Endodermal cell (in vitro differentiated cells): Measurements from ENCODE around the gene SDK1. TPM values are rescaled to one million over a fixed set of nuclear protein-coding genes. Genes with fewer than 3 reads are reported as not detected.

Source experiments
- DNase-seq: peaks from one replicate; pipeline ENCODE4 v3.0.0-alpha.2; 2017
- H3K27ac ChIP-seq: 2 replicates; pipeline ENCODE4 v1.5.1; 2013; ENCODE audit warnings: mild to moderate bottlenecking, low read depth, low read length, moderate library complexity
- H3K27me3 ChIP-seq: 2 replicates; pipeline ENCODE4 v1.6.1; 2013; ENCODE audit warnings: mild to moderate bottlenecking, low read length, moderate library complexity; ENCODE audit not compliant: insufficient read depth, control insufficient read depth, poor library complexity, severe bottlenecking
- H3K36me3 ChIP-seq: 2 replicates; pipeline ENCODE4 v1.7.0; 2013; ENCODE audit warnings: mild to moderate bottlenecking, low read length, moderate library complexity; ENCODE audit not compliant: control insufficient read depth, insufficient read depth
- H3K4me1 ChIP-seq: one replicate; pipeline ENCODE4 v1.7.0; 2013; ENCODE audit warnings: low read length; ENCODE audit not compliant: control insufficient read depth, insufficient read depth
- H3K4me3 ChIP-seq: 2 replicates; pipeline ENCODE4 v1.5.1; 2013; ENCODE audit warnings: mild to moderate bottlenecking, low read length, moderate library complexity
- H3K9ac ChIP-seq: 2 replicates; pipeline ENCODE4 v1.6.1; 2013; ENCODE audit warnings: mild to moderate bottlenecking, low read length, moderate library complexity; ENCODE audit not compliant: poor library complexity, severe bottlenecking; ENCODE audit errors: extremely low read depth
- H3K9me3 ChIP-seq: 2 replicates; pipeline ENCODE4 v1.6.1; 2013; ENCODE audit warnings: mild to moderate bottlenecking, low read length, moderate library complexity; ENCODE audit not compliant: control insufficient read depth
- H3K27ac Mint-ChIP-seq: 2 replicates; pipeline ENCODE4 v1.8.0; 2020; ENCODE audit warnings: mixed read lengths
- H3K27me3 Mint-ChIP-seq: 2 replicates; pipeline ENCODE4 v1.8.0; 2021; ENCODE audit warnings: mild to moderate bottlenecking, mixed read lengths; ENCODE audit not compliant: insufficient read depth
- H3K36me3 Mint-ChIP-seq: 2 replicates; pipeline ENCODE4 v1.8.0; 2020; ENCODE audit warnings: low read depth, mixed read lengths
- H3K4me1 Mint-ChIP-seq: 2 replicates; pipeline ENCODE4 v1.8.0; 2020; ENCODE audit warnings: mixed read lengths
- H3K4me3 Mint-ChIP-seq: 2 replicates; pipeline ENCODE4 v1.8.0; 2020; ENCODE audit warnings: mild to moderate bottlenecking, moderate library complexity, mixed read lengths
- H3K9me3 Mint-ChIP-seq: 2 replicates; pipeline ENCODE4 v1.8.0; 2020; ENCODE audit warnings: mild to moderate bottlenecking, mixed read lengths
- CTCF ChIP-seq: fragments of 200-600 bp; sonication (generic); conservative IDR thresholded peaks from 2 replicates; pipeline ENCODE4 v1.5.0; 2021; ENCODE audit warnings: antibody characterized with exemption, mild to moderate bottlenecking
- WGBS, 2 experiments: methylation state at CpG; one replicate each; pipeline versions ENCODE4 v1.1.5 to v1.1.7; 2013; ENCODE audit warnings: missing lambda C conversion rate in 2 of 2, mixed read lengths in 1 of 2; ENCODE audit not compliant: insufficient coverage in 1 of 2, insufficient read length in 1 of 2; 5-methylcytosine and 5-hydroxymethylcytosine counted together
- total RNA-seq, 2 donors: library from RNA; stranded (reverse); fragmentation: NEBNext Ultra II Directional in 1 of 2; extraction: Animal tissue kit (Norgen Biotek cat#: 25700) in 1 of 2; gene quantifications; 2 replicates in 1 of 2; 3 replicates in 1 of 2; pipeline ENCODE4 v1.2.1, GENCODE V29; 2021

The SDK1 gene
- total RNA-seq, 2 donors from 2014 or later: 22.7 to 23.1 TPM

- DNase-seq: no peak
- no peak overlapping the region for H3K27ac ChIP-seq
- no peak overlapping the region for H3K9ac ChIP-seq
- H3K27me3 ChIP-seq: no peaks in the 10 kb centered on the region
- no peaks in the 10 kb centered on the region for H3K36me3 ChIP-seq
- H3K27me3 Mint-ChIP-seq: peaks cover 3% of the 10 kb centered on the region
- TF ChIP-seq CTCF: no peak
- no peak overlapping the region for H3K4me3 Mint-ChIP-seq
- 90 to 100% methylated on average over 5 to 6 of the region's 6 CpGs for WGBS, 2 experiments
- H3K4me3 ChIP-seq: no peak overlapping the region
- H3K27ac Mint-ChIP-seq: no peak overlapping the region
- H3K4me1 Mint-ChIP-seq: peaks cover 35% of the 10 kb centered on the region
- H3K9me3 Mint-ChIP-seq: no peaks in the 10 kb centered on the region
- H3K36me3 Mint-ChIP-seq: peaks cover 2% of the 10 kb centered on the region
- H3K9me3 ChIP-seq: no peaks in the 10 kb centered on the region
- H3K4me1 ChIP-seq: peaks cover 4% of the 10 kb centered on the region
These were observed 356.2 kb downstream of the SDK1 start for GRCh38 chr7:3657206-3657605.

GRCh38 chr7:3668743-3669142, 367.7 kb downstream of the SDK1 start:
- Histone ChIP-seq H3K9me3 (no peaks in the 10 kb centered on the region), H3K4me3 (no peak overlapping the region), H3K4me1 (no peaks in the 10 kb centered on the region), H3K9ac (no peak overlapping the region), H3K27me3 (no peaks in the 10 kb centered on the region), H3K36me3 (no peaks in the 10 kb centered on the region), H3K27ac (no peak overlapping the region)
- H3K36me3 Mint-ChIP-seq: no peaks in the 10 kb centered on the region
- H3K27ac Mint-ChIP-seq: no peak overlapping the region
- H3K4me3 Mint-ChIP-seq: no peak overlapping the region
- DNase-seq: no peak
- peaks cover 9% of the 10 kb centered on the region for H3K4me1 Mint-ChIP-seq
- H3K9me3 Mint-ChIP-seq: no peaks in the 10 kb centered on the region
- no peak for TF ChIP-seq CTCF
- 96 to 100% methylated on average over 1 to 2 of the region's 2 CpGs for WGBS, 2 experiments
- no peaks in the 10 kb centered on the region for H3K27me3 Mint-ChIP-seq

GRCh38 chr7:3670898-3671297, 369.8 kb downstream of the SDK1 start:
- H3K27me3 Mint-ChIP-seq: no peaks in the 10 kb centered on the region
- DNase-seq: no peak
- H3K9me3 Mint-ChIP-seq: no peaks in the 10 kb centered on the region
- no peak overlapping the region for H3K4me3 Mint-ChIP-seq
- Histone ChIP-seq H3K27ac (no peak overlapping the region), H3K36me3 (no peaks in the 10 kb centered on the region), H3K9me3 (no peaks in the 10 kb centered on the region), H3K4me3 (no peak overlapping the region), H3K27me3 (no peaks in the 10 kb centered on the region), H3K4me1 (no peaks in the 10 kb centered on the region), H3K9ac (no peak overlapping the region)
- H3K27ac Mint-ChIP-seq: no peak overlapping the region
- WGBS, 2 experiments: 90 to 98% methylated on average over 4 of the region's 4 CpGs
- H3K36me3 Mint-ChIP-seq: peaks cover 3% of the 10 kb centered on the region
- no peak for TF ChIP-seq CTCF
- H3K4me1 Mint-ChIP-seq: peaks cover 8% of the 10 kb centered on the region
